Measurements from ENCODE around the gene SETD3. TPM values are rescaled to one million over a fixed set of nuclear protein-coding genes. Genes with fewer than 3 reads are reported as not detected.
A peak's percentile ranks its signal among the peaks of the same experiment; 100 is the strongest.

The SETD3 gene
- total RNA-seq, 1 experiment from 2014 or later, result 46.9 TPM

GRCh38 chr14:99394602-99395156 is 86.0 kb downstream of the SETD3 start:
- no peak for DNase-seq (ENCODE audit: low read depth)

GRCh38 chr14:99393059-99393655 is 87.5 kb downstream of the SETD3 start:
- DNase-seq (ENCODE audit: low read depth), result peak; percentile 23

GRCh38 chr14:99391671-99392070 is 89.0 kb downstream of the SETD3 start:
- DNase-seq (ENCODE audit: low read depth), result no peak

GRCh38 chr14:99389174-99389826 is 91.4 kb downstream of the SETD3 start:
- peak; percentile 23 for DNase-seq (ENCODE audit: low read depth)

GRCh38 chr14:99388286-99388685 is 92.4 kb downstream of the SETD3 start:
- DNase-seq (ENCODE audit: low read depth), result no peak

- peak; percentile 4 for DNase-seq (ENCODE audit: low read depth)
These were observed 92.8 kb downstream of the SETD3 start for GRCh38 chr14:99387880-99388279.

GRCh38 chr14:99384450-99385417 is 95.9 kb downstream of the SETD3 start:
- no peak for DNase-seq (ENCODE audit: low read depth)

GRCh38 chr14:99383472-99384449 is 96.9 kb downstream of the SETD3 start:
- DNase-seq (ENCODE audit: low read depth), result no peak

GRCh38 chr14:99382781-99383471 is 97.7 kb downstream of the SETD3 start:
- DNase-seq (ENCODE audit: low read depth), result peak; percentile 87

GRCh38 chr14:99382071-99382470 is 98.6 kb downstream of the SETD3 start:
- no peak for DNase-seq (ENCODE audit: low read depth)

GRCh38 chr14:99381688-99382060 is 99.0 kb downstream of the SETD3 start:
- no peak for DNase-seq (ENCODE audit: low read depth)

GRCh38 chr14:99380991-99381687 is 99.5 kb downstream of the SETD3 start:
- DNase-seq (ENCODE audit: low read depth), result no peak

- DNase-seq (ENCODE audit: low read depth), result no peak
These were observed 100.3 kb downstream of the SETD3 start for GRCh38 chr14:99380402-99380801.

- DNase-seq (ENCODE audit: low read depth), result peak; percentile 64
These were observed 101.9 kb downstream of the SETD3 start for GRCh38 chr14:99378782-99379214.

GRCh38 chr14:99377951-99378350 is 102.7 kb downstream of the SETD3 start:
- DNase-seq (ENCODE audit: low read depth), result no peak

GRCh38 chr14:99374964-99375363 is 105.7 kb downstream of the SETD3 start:
- DNase-seq (ENCODE audit: low read depth), result no peak

- DNase-seq (ENCODE audit: low read depth), result no peak
These were observed 116.9 kb downstream of the SETD3 start for GRCh38 chr14:99363616-99364290.

- DNase-seq (ENCODE audit: low read depth), result no peak
These were observed 117.6 kb downstream of the SETD3 start for GRCh38 chr14:99363051-99363450.

GRCh38 chr14:99361596-99362215 is 119.0 kb downstream of the SETD3 start:
- no peak for DNase-seq (ENCODE audit: low read depth)
